AG04449 (cell line): Measurements from ENCODE around the gene SPATA31D4.

Source experiments
- CTCF ChIA-PET: fragments of 350-600 bp; formaldehyde crosslinking; extraction: SDS; loops from one replicate; lab custom pipeline; 2021; ENCODE audit warnings: antibody characterized with exemption; lab: Yijun Ruan, JAX
- POLR2A ChIA-PET: fragments of 400-600, 350-600 bp; formaldehyde crosslinking; extraction: SDS; loops from one replicate; lab custom pipeline; 2020; ENCODE audit warnings: antibody characterized with exemption, inconsistent platforms; lab: Yijun Ruan, JAX
- DNase-seq: peaks from one replicate; pipeline ENCODE4 v3.0.0-alpha.2; 2010; ENCODE audit warnings: low read depth, low spot score
- H3K4me3 ChIP-seq: 2 replicates; pipeline ENCODE4 v1.5.1; 2011; ENCODE audit warnings: low read depth, mild to moderate bottlenecking, control low read depth, low read length
- CTCF ChIP-seq: IDR thresholded peaks from one replicate; pipeline ENCODE4 v1.5.1; 2011; ENCODE audit warnings: mild to moderate bottlenecking, moderate library complexity, low read length, control low read depth, inconsistent platforms; ENCODE audit not compliant: insufficient read depth; ENCODE audit errors: missing control alignments

The SPATA31D4 gene

GRCh38 chr9:81893929-81894328, 34.3 kb upstream of the SPATA31D4 start:
- TF ChIP-seq CTCF: no peak
- POLR2A ChIA-PET: no interaction called here
- CTCF ChIA-PET: no interaction called here
- DNase-seq: no peak
- H3K4me3 ChIP-seq: no peak overlapping the region

- DNase-seq: no peak
- no peak for TF ChIP-seq CTCF
- no peak overlapping the region for H3K4me3 ChIP-seq
- ChIA-PET POLR2A (no interaction called here), CTCF (no interaction called here)
Observed at GRCh38 chr9:81894891-81895290, 33.3 kb upstream of the SPATA31D4 start.

GRCh38 chr9:81896070-81896469, 32.2 kb upstream of the SPATA31D4 start:
- no peak for TF ChIP-seq CTCF
- H3K4me3 ChIP-seq: no peak overlapping the region
- POLR2A ChIA-PET: no interaction called here
- DNase-seq: no peak
- CTCF ChIA-PET: no interaction called here

DNA sequence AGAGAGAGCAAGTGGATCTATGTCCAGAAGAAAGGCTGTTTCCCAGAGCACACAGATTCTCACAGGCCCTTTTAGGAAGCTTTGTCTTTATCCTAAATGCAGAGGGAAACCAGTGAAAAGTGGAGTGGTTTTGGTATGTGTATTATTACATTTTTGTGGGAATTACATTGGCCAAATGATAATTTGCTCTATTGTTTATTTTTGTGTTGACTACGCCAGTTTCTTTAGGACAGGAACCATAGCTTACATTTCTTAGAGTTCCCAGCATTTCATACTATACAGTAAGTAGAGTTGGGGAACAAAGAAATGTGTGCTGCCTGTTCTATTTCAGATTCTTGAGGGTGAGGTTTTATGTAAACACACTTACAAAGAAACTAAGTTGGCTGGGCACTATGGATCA, 29.4 kb upstream of the SPATA31D4 start:
- CTCF ChIA-PET: interaction anchor here (1.8 kb wide), 1 partner anchor 9 kb away, joined by 5 read pairs; no protein-coding TSS in a partner anchor
- TF ChIP-seq CTCF: no peak
- no peak overlapping the region for H3K4me3 ChIP-seq
- DNase-seq: peak; percentile 46
- POLR2A ChIA-PET: no interaction called here

DNA sequence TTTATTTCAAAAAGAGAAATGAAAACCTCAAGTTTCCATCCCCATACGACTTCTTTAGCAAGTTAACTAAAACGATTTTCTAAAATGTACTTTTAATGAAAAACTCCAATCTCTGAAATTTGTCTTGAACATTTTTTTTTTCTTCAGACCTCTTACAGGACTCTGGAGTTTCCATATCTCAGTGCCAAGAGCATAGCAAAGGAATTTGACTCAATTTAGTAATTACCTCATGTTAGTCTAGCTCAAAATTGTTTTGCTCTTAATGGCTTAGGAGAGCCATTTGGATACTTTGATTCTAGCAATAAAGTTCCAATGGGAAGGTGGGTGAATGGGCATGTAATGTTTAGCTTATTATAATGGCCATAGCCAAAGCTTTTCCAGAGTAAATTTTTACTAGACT, 26.0 kb upstream of the SPATA31D4 start:
- no peak overlapping the region for H3K4me3 ChIP-seq
- DNase-seq: peak; percentile 19
- no peak for TF ChIP-seq CTCF
- ChIA-PET CTCF (no interaction called here), POLR2A (no interaction called here)

DNA sequence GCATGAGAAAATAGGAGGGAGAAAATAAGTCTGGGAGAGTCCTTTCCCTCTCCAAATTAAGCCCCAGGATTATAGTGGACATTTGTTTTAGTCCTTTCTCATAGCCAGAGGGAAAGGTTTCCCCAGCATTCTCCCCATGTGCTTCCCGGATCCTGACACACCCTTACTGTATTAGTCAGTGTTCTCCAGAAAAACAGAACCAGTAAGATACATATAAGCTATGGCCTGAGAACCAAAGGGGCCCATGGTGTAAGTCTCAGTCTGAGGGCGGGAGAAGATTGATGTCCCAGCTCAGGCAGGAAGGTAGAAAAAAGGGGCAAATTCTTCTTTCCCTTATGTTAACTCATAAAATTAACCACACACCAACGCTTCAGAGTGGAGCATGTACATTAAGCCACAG, 25.6 kb upstream of the SPATA31D4 start:
- ChIA-PET POLR2A (no interaction called here), CTCF (no interaction called here)
- TF ChIP-seq CTCF: no peak
- no peak for DNase-seq
- no peak overlapping the region for H3K4me3 ChIP-seq
